Mononuclear cell (primary cell): ENCODE measurements around the gene NTRK3. TPM values are rescaled to one million over a fixed set of nuclear protein-coding genes. Genes with fewer than 3 reads are reported as not detected.

Experiments used
- H3K27me3 ChIP-seq: 2 replicates; pipeline ENCODE4 v1.6.0; 2011; ENCODE audit warnings: low read length, control low read depth; ENCODE audit not compliant: insufficient read depth
- H3K4me1 ChIP-seq: 2 replicates; pipeline ENCODE4 v1.5.1; 2011; ENCODE audit warnings: mild to moderate bottlenecking, low read length, control low read depth; ENCODE audit not compliant: insufficient read depth
- H3K4me3 ChIP-seq: 2 replicates; pipeline ENCODE4 v1.5.1; 2011; ENCODE audit warnings: mild to moderate bottlenecking, low read length, moderate library complexity
- H3K9me3 ChIP-seq: 2 replicates; pipeline ENCODE4 v1.5.1; 2011; ENCODE audit warnings: low read depth, mild to moderate bottlenecking, control low read depth, low read length
- total RNA-seq: library from RNA; depleted of rRNA; stranded (reverse); fragments of >200 nt; gene quantifications from one replicate; pipeline ENCODE4 v1.2.3, GENCODE V29; 2012

Gene NTRK3
- total RNA-seq = under 0.01 TPM

GRCh38 chr15:88256279-88257230 lies at the start of gene NTRK3:
Gene NTRK3 (minus strand): TSS chr15:88256739. CDS start chr15:88256153, 586 bp downstream.
- no peaks in the 10 kb centered on the region for H3K4me1 ChIP-seq
- H3K4me3 ChIP-seq = no peak within 1 kb of the TSS
- peaks cover 37% of the 10 kb centered on the region for H3K27me3 ChIP-seq

GRCh38 chr15:88303395-88303794 lies 46.9 kb upstream of the NTRK3 start:
- no peaks in the 10 kb centered on the region for H3K4me1 ChIP-seq
- no peaks in the 10 kb centered on the region for H3K9me3 ChIP-seq
- no peaks in the 10 kb centered on the region for H3K27me3 ChIP-seq
- H3K4me3 ChIP-seq = no peak overlapping the region

More at GRCh38 chr15:88256279-88257230, at the start of gene NTRK3:
- no peaks in the 10 kb centered on the region for H3K9me3 ChIP-seq

GRCh38 chr15:88302373-88302772 lies 45.8 kb upstream of the NTRK3 start:
- no peaks in the 10 kb centered on the region for H3K9me3 ChIP-seq
- H3K27me3 ChIP-seq = no peaks in the 10 kb centered on the region

GRCh38 chr15:88301311-88301710 lies 44.8 kb upstream of the NTRK3 start:
- no peaks in the 10 kb centered on the region for H3K4me1 ChIP-seq
- no peaks in the 10 kb centered on the region for H3K27me3 ChIP-seq
- no peak overlapping the region for H3K4me3 ChIP-seq
- H3K9me3 ChIP-seq = no peaks in the 10 kb centered on the region

More at GRCh38 chr15:88302373-88302772, 45.8 kb upstream of the NTRK3 start:
- H3K4me1 ChIP-seq = no peaks in the 10 kb centered on the region
- H3K4me3 ChIP-seq = no peak overlapping the region

GRCh38 chr15:88300861-88301260 lies 44.3 kb upstream of the NTRK3 start:
- Histone ChIP-seq H3K9me3 (no peaks in the 10 kb centered on the region), H3K27me3 (no peaks in the 10 kb centered on the region), H3K4me3 (no peak overlapping the region), H3K4me1 (no peaks in the 10 kb centered on the region)

- Histone ChIP-seq H3K4me1 (no peaks in the 10 kb centered on the region), H3K9me3 (no peaks in the 10 kb centered on the region), H3K4me3 (no peak overlapping the region), H3K27me3 (no peaks in the 10 kb centered on the region)
These were observed 43.5 kb upstream of the NTRK3 start for GRCh38 chr15:88300089-88300488.

GRCh38 chr15:88299497-88299896 lies 43.0 kb upstream of the NTRK3 start:
- Histone ChIP-seq H3K4me3 (no peak overlapping the region), H3K27me3 (no peaks in the 10 kb centered on the region), H3K4me1 (no peaks in the 10 kb centered on the region), H3K9me3 (no peaks in the 10 kb centered on the region)

GRCh38 chr15:88288661-88289060 lies 32.1 kb upstream of the NTRK3 start:
- Histone ChIP-seq H3K4me3 (no peak overlapping the region), H3K27me3 (no peaks in the 10 kb centered on the region), H3K9me3 (no peaks in the 10 kb centered on the region), H3K4me1 (no peaks in the 10 kb centered on the region)

GRCh38 chr15:88288206-88288605 lies 31.7 kb upstream of the NTRK3 start:
- Histone ChIP-seq H3K27me3 (no peaks in the 10 kb centered on the region), H3K4me3 (no peak overlapping the region), H3K9me3 (no peaks in the 10 kb centered on the region), H3K4me1 (no peaks in the 10 kb centered on the region)

GRCh38 chr15:88284318-88284998 lies 27.9 kb upstream of the NTRK3 start:
- no peaks in the 10 kb centered on the region for H3K4me1 ChIP-seq
- H3K4me3 ChIP-seq = no peak overlapping the region
- H3K9me3 ChIP-seq = no peaks in the 10 kb centered on the region
- H3K27me3 ChIP-seq = no peaks in the 10 kb centered on the region

- Histone ChIP-seq H3K27me3 (no peaks in the 10 kb centered on the region), H3K4me3 (no peak overlapping the region), H3K9me3 (no peaks in the 10 kb centered on the region), H3K4me1 (no peaks in the 10 kb centered on the region)
These were observed 26.1 kb upstream of the NTRK3 start for GRCh38 chr15:88282614-88283013.

GRCh38 chr15:88276821-88277410 lies 20.4 kb upstream of the NTRK3 start:
- no peak overlapping the region for H3K4me3 ChIP-seq
- H3K4me1 ChIP-seq = no peaks in the 10 kb centered on the region

GRCh38 chr15:88275804-88276203 lies 19.3 kb upstream of the NTRK3 start:
- Histone ChIP-seq H3K4me3 (no peak overlapping the region), H3K4me1 (no peaks in the 10 kb centered on the region), H3K9me3 (no peaks in the 10 kb centered on the region), H3K27me3 (no peaks in the 10 kb centered on the region)

More at GRCh38 chr15:88276821-88277410, 20.4 kb upstream of the NTRK3 start:
- no peaks in the 10 kb centered on the region for H3K9me3 ChIP-seq
- H3K27me3 ChIP-seq = no peaks in the 10 kb centered on the region

GRCh38 chr15:88274553-88275460 lies 18.3 kb upstream of the NTRK3 start:
- no peak overlapping the region for H3K4me3 ChIP-seq
- H3K27me3 ChIP-seq = no peaks in the 10 kb centered on the region

More at GRCh38 chr15:88274553-88275460, 18.3 kb upstream of the NTRK3 start:
- H3K4me1 ChIP-seq = no peaks in the 10 kb centered on the region
- H3K9me3 ChIP-seq = no peaks in the 10 kb centered on the region
